NCI-H2029 (cell line): ENCODE results near the gene TP63.

Experiments used
- DNase-seq: peaks from one replicate; lab custom pipeline; 2025; lab: John Stamatoyannopoulos, UW

The TP63 gene

GRCh38 chr3:189779166-189779565 lies 148.0 kb downstream of the TP63 start:
- DNase-seq = no peak

GRCh38 chr3:189780546-189781270 lies 149.5 kb downstream of the TP63 start:
- DNase-seq = no peak

GRCh38 chr3:189781415-189781814 lies 150.2 kb downstream of the TP63 start:
- no peak for DNase-seq

- no peak for DNase-seq
These were observed 155.4 kb downstream of the TP63 start for GRCh38 chr3:189786479-189787064.

GRCh38 chr3:189787191-189787590 lies 156.0 kb downstream of the TP63 start:
- DNase-seq = no peak

GRCh38 chr3:189787632-189788031 lies 156.4 kb downstream of the TP63 start:
- no peak for DNase-seq

GRCh38 chr3:189789432-189789831 lies 158.2 kb downstream of the TP63 start:
- DNase-seq = no peak

- no peak for DNase-seq
These were observed 159.5 kb downstream of the TP63 start for GRCh38 chr3:189790658-189791057.

- no peak for DNase-seq
These were observed 161.1 kb downstream of the TP63 start for GRCh38 chr3:189792046-189792929.

GRCh38 chr3:189794518-189794917 lies 163.3 kb downstream of the TP63 start:
- DNase-seq = no peak

GRCh38 chr3:189797103-189797750 lies 166.0 kb downstream of the TP63 start:
- DNase-seq = no peak

- DNase-seq = no peak
These were observed 168.2 kb downstream of the TP63 start for GRCh38 chr3:189799366-189799765.

GRCh38 chr3:189800436-189800835 lies 169.2 kb downstream of the TP63 start:
- DNase-seq = no peak

- no peak for DNase-seq
These were observed 172.1 kb downstream of the TP63 start for GRCh38 chr3:189803254-189803653.

GRCh38 chr3:189805375-189806067 lies 174.3 kb downstream of the TP63 start:
- DNase-seq = no peak

- DNase-seq = no peak
These were observed 175.2 kb downstream of the TP63 start for GRCh38 chr3:189806171-189806951.

GRCh38 chr3:189808246-189809007 lies 177.2 kb downstream of the TP63 start:
- no peak for DNase-seq

GRCh38 chr3:189809583-189809982 lies 178.4 kb downstream of the TP63 start:
- no peak for DNase-seq

- no peak for DNase-seq
These were observed 181.7 kb downstream of the TP63 start for GRCh38 chr3:189812806-189813465.
